ENCODE data around the gene SLC9A9. TPM values are rescaled to one million over a fixed set of nuclear protein-coding genes. Genes with fewer than 3 reads are reported as not detected.

Gene SLC9A9
- total RNA-seq, 4 donors from 2014 or later: 10.1 to 27.2 (median 16.7) TPM

GRCh38 chr3:143218166-143218835 lies 630.0 kb downstream of the SLC9A9 start:
- Histone ChIP-seq H3K4me1 (no peaks in the 10 kb centered on the region), H3K36me3 (no peaks in the 10 kb centered on the region), H3K27me3 (no peaks in the 10 kb centered on the region), H3K4me3 (no peak overlapping the region), H3K9me3 (no peaks in the 10 kb centered on the region), H3K27ac (no peak overlapping the region)
- WGBS, 2 donors (ENCODE audit: low coverage in 1 of 2): 92 to 93% methylated on average over 2 of the region's 2 CpGs
- no peak for ATAC-seq
- TF ChIP-seq POLR2A (IDR thresholded peaks at IDR 0.05): no peak
- no peak for TF ChIP-seq CTCF (IDR thresholded peaks at IDR 0.05)
- no peak for TF ChIP-seq POLR2AphosphoS5 (IDR thresholded peaks at IDR 0.05)
- no peak for TF ChIP-seq EP300 (IDR thresholded peaks at IDR 0.05)

GRCh38 chr3:143217283-143217682 lies 631.0 kb downstream of the SLC9A9 start:
- H3K36me3 ChIP-seq: no peaks in the 10 kb centered on the region
- H3K4me1 ChIP-seq: no peaks in the 10 kb centered on the region
- no peaks in the 10 kb centered on the region for H3K27me3 ChIP-seq
- H3K4me3 ChIP-seq: no peak overlapping the region
- ATAC-seq: no peak
- no peaks in the 10 kb centered on the region for H3K9me3 ChIP-seq
- TF ChIP-seq EP300 (IDR thresholded peaks at IDR 0.05) (no peak), POLR2AphosphoS5 (IDR thresholded peaks at IDR 0.05) (no peak), POLR2A (IDR thresholded peaks at IDR 0.05) (no peak), CTCF (IDR thresholded peaks at IDR 0.05) (no peak)
- no peak overlapping the region for H3K27ac ChIP-seq

GRCh38 chr3:143216709-143217182 lies 631.5 kb downstream of the SLC9A9 start:
- Histone ChIP-seq H3K9me3 (no peaks in the 10 kb centered on the region), H3K36me3 (no peaks in the 10 kb centered on the region), H3K27me3 (no peaks in the 10 kb centered on the region), H3K4me1 (no peaks in the 10 kb centered on the region), H3K4me3 (no peak overlapping the region), H3K27ac (no peak overlapping the region)
- no peak for ATAC-seq
- WGBS, 2 donors (ENCODE audit: low coverage in 1 of 2): 52 to 58% methylated on average over 3 of the region's 3 CpGs
- TF ChIP-seq POLR2AphosphoS5 (IDR thresholded peaks at IDR 0.05): no peak
- no peak for TF ChIP-seq EP300 (IDR thresholded peaks at IDR 0.05)
- no peak for TF ChIP-seq POLR2A (IDR thresholded peaks at IDR 0.05)
- TF ChIP-seq CTCF (IDR thresholded peaks at IDR 0.05): no peak

Other genes with a start within 250 kb of the SLC9A9 start
- 10 to 100 TPM; 27.2 to 56.7 (median 44.2) TPM for gene DIPK2A, start 123.4 kb upstream of the SLC9A9 start, total RNA-seq

Measured in gastroesophageal sphincter (tissue), 4 donors.